ENCODE results near the gene ETV6.
A peak's percentile ranks its signal among the peaks of the same experiment; 100 is the strongest.

Gene ETV6

DNA sequence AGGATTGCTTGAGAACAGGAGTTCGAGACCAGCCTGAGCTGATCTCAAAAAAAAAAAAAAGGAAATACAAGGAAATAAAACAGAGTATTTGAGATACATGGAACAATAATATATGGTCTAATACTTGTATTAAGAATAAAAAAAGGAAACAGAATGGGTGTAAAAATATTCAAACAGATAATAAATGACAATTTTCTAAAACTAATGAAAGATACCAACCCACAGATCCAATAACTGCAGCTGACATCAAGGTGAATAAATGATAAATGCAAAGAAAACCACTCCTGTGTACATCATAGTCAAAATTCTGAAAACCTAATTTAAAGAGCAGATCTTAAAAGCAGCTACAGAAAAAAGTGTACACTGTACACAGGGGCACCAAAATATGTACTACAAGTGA is 4.1 kb upstream of the ETV6 start:
- DNase-seq (ENCODE audit: low spot score) = no peak

DNA sequence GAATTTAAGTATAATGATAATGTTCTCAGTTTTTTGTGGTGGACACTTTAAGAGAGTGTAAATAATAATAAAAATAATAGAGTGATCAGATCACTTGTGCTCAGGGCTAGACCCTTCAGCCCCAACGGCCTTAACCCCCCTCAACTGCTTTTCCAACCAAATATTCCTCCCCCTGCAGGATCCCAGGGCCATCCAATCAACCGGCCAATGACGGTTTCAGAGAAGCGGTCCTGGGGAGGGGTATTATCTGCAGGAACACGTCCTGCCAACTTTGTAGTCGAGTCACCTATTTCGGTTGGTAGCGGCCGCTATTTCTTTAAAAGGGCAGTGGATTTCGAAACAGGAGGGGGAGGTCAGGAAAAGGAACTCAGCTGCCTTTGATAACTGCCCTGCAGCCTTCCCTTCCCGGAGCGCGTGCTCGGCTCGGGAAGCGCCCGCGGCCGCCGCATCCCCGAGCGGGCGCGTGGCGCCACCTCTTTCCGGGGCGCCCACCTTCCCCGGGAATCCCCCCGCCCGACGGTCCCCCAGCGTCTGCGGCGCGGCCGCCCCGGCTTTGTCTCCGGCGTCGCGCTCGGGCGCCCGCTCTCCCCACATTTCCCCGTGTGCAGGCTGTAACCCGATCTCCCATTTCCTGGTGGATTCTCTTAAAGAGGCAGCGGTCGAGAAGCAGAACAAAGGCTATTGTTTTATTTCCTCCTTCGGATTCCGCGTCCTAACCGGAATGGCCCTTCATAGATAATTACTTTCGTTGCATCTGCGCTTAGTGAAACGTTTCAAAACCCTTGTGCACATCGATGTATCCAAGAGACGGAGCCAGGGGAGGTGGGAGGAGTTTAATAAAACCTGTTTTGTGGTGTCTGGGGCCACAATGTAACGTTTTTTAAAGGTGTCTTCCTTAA is 711 bp upstream of the ETV6 start:
- peak; percentile 88 for DNase-seq (ENCODE audit: low spot score)

DNA sequence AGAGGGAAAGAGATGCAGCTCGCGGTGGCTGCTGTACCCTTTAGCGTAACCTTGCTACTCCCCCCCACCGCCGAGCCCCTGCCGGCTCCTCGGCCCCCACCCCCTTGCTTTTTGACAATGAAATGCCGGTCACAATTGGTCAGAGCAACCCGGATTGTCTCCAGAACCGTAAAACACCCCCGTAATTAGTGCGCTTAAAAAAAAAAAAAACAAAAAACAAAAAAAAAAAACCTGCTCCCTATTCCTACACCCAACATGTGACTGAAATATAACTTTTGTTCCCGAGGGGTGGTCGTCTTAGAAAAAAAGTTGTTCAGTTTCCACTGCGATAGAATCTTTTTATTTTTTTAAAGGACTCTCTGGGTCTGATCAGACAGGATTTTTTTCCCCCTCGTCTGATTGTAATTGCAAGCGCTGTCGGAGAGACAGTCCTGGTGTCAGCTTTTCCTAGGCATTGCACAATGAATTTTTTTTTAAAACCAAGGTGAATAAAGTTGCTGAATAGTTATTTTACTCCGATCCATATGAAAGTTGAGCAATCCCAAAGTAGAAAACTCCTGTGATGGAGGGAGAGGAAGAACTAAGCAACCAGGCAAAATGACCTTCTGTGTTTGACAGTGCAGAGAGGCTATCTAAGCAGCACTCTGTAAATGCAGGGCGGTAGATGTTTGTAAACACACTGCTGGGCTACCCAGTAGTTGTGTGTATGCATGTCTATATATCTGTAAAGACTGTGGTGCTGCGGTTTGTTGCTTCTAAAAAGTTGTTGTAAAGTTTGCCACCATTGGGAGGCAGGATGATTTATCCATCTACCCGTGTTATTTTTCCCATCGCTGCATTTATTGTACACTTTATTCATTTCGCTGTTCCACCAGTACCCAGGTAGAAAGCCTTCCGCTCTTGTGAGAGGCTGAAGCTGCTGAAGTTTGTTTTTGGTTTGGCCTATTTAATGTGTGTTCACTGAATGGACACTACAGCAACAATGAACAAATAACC is 1.1 kb downstream of the ETV6 start:
- DNase-seq (ENCODE audit: low spot score) = no peak

DNA sequence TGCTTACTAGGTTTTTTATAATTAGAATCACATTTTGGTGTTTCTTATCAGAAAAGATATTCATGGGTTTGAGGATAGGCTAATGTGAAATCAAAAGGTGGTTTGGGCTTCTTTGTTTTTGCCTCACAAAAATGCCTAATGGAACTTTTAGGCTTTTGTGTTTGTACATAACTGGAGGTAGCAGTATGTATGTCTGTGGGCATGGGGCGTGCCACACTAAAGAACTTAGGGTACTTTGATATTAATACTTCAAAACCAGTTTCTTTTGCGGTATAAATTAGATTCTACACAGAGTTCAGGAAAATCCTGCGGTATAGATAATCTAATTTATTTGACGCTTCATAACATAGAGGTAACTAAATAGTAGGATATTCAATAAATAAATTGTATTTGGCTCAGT is 1.9 kb downstream of the ETV6 start:
- DNase-seq (ENCODE audit: low spot score) = no peak

DNA sequence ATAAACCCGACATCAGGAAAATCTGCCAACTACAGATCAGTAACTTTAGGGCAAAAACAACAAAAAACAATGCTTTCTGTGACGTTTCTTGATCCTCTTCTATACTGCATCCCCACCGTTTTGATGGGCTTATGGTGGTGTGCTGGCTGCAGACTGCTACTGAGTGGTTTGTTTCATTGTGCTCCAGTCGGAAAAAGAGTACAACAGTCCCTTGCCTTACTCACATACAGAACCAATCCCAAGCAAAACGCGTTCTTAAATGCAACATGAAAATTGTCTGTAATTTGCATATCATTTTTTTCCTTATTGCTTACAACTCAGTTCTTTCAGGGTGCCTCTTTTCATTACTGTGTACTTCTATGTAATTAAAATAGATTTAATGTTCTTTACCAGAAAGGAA is 2.3 kb downstream of the ETV6 start:
- no peak for DNase-seq (ENCODE audit: low spot score)

DNA sequence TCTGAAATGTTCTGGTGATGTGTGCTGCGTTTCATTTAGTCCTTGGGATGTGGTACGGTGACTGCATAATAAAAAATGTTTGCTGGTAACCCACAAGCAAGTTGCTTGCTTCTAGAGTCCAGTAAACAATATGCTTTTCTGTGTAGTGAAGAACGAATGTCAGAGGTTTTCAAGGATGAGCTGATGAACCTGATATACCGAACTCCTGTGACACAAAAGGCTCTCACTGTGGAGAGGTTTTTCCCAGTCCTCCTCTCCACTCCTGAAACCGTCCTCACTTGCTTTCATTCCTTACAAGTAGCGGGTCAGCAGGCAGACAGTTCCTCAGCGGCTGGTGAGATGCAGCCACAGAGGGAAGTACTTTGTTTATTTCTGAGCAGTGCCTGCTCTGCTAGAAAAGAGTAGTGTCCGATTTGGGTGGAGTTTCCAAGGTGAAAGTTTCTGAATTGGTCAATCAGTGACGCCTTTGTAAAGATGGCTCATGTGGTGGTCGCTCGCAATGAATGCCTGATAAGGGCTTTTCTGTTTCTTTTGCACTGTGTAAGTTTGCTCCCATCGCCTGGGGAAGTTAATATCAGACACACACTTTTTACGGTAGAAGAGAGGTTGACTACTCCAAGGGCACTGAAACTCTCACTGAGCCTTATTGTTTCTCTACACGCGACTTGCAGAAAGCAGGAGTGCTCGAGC is 3.0 kb downstream of the ETV6 start:
- no peak for DNase-seq (ENCODE audit: low spot score)

DNA sequence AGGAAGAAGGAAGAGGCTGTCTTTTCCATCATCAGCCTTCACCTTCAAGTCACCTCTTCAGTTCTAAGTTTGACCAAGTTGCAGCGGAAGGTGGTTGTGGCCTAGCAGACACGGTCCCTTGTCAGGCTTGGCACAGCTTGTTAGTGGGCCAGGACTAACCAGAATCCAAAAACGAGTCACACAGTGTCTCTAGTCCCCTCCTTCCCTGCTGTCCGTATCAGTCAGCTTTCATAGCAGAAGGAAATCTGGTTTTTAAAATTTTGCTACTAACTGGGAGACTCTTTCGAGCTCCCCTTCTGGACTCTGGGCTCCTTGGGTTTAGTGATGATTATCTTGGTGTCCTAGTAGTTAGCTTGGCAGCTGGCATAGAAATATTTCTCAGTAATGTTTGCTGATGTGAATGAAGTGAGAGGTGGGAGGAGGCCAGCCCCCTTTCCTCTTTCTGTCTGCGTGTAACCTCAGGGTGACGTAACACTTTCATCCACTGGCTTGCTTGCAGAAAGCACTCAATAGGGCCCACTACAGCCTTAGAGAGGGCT is 3.8 kb downstream of the ETV6 start:
- no peak for DNase-seq (ENCODE audit: low spot score)

DNA sequence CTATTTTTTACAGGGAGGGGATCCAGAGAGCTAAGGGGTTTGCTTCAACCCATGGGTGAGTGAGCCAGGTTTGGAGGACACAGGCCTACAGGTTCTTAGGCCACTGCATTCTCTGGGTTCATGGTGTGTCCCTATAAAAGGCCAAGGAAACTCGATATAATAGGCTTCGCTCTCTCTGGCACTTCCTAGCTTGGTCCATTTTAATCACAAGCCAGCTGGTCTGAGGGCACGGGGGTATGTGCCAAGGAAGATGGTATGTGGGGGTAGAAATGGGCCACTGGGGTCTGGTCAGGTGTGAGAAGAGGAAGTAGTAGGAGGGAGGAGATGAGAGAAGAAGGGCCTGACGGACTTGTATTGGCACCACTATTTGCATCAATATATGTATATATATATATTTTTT is 4.9 kb downstream of the ETV6 start:
- no peak for DNase-seq (ENCODE audit: low spot score)

DNA sequence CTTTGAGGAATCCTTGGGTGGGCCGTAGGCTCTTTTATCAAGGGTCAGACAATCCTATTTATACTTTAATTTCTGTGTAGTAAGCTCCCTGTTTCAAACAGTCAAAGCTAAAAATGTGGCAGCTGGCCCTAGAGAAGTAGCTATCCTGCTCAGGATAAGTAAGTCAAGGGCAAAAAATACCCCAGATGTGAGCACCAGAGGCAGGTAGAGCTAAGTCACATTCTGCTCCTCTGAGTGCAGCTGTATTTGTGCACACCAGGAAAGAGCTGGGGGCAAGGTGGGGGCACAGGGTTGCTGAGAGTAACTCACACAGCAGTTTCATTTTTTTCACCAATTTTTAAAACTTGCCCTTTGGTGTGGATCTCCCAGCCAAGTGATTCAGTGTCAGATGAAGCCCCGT is 5.3 kb downstream of the ETV6 start:
- DNase-seq (ENCODE audit: low spot score) = no peak

DNA sequence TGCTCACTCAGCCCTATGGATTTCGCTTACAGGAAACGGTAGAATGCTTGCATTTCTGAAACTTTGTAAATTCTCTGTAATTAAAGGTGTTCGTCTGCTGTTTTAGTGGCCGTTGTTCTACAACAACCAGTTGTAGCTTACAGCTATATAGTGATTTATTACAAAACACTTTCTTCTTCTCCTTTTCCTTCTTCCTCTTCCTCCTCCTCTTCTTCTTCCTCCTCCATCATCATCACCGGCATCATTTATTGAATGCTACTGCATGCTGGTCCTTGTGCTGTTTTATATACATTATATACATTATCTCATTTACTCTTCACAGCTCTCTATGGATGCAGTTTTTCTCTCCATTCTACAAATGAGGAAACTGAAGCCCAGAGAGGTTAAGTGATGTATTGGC is 6.4 kb downstream of the ETV6 start:
- no peak for DNase-seq (ENCODE audit: low spot score)

DNA sequence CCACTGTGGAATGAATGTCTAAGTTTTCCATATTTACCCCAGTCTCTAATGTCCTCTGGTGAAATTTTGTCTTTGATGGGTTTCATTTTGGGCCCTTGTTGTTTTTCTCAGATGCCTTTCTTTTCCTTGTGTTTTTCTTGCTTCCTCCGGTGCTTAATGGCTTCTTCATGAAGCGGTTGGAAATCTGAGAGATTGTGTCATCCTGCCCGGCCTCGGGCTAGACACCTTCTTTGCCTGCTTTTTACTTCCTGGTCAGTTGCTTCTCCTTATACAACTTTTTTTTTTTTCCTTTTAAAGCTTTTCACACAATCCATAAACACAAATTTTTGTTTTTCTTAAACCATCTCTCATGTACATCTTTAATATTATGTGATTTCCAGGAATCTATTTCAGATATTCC is 7.1 kb downstream of the ETV6 start:
- no peak for DNase-seq (ENCODE audit: low spot score)

DNA sequence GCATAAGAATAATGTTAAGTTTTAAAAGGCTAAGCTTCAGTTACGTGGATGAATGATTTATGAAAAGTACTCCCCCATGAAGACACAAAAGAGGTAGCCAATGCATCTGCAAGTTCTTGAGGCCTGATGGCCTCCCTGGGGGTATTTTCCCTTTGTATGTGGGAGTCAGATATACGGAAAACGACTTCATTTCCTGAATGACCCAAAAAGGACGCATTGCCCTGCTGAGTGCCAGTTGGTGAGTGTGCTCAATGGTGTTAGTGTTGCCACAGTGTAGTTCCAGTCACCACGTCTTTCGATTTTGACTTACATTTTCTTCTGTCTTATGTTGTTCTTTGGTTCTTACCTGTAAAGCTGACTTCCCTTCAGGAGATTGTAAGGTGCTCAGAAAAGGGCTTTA is 8.0 kb downstream of the ETV6 start:
- DNase-seq (ENCODE audit: low spot score) = no peak

DNA sequence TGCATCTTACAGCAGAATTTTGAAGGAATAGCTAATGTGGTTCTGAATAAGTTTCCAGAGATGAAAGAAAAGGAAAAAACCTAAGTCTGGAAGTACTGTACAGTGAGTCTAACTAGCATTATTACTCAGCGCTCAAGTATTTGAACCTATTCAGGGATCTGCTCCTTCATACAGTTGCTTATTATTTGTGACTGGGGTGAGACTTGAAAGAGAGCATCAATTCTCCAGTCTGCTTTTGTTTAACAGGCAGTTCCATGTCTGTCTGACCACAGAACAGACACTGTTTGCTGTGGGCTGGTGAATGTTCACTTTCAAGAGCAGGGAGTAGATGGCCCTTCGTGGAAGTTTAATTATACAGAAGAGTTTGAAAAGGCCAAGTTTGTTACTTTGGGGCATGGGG is 9.3 kb downstream of the ETV6 start:
- DNase-seq (ENCODE audit: low spot score) = no peak

DNA sequence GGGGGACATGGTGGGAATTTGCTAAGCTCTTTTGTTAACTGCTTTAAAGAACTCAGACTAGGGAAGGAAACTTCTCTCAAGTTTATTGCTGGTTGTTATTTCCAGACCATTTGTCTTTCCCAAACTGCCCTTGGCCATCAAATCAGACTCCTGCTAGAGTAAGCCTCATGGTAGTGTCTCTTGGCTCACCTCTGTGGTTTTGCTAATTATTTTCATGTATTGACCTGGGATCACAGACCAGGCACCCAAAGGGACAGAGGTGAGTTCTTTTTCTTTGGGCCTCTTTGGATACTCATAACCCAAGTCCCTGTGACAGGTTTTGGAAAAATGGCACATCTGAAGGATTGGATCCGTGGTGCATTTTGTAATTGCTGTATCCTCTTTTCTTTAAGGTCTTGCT is 11.2 kb downstream of the ETV6 start:
- DNase-seq (ENCODE audit: low spot score) = no peak

DNA sequence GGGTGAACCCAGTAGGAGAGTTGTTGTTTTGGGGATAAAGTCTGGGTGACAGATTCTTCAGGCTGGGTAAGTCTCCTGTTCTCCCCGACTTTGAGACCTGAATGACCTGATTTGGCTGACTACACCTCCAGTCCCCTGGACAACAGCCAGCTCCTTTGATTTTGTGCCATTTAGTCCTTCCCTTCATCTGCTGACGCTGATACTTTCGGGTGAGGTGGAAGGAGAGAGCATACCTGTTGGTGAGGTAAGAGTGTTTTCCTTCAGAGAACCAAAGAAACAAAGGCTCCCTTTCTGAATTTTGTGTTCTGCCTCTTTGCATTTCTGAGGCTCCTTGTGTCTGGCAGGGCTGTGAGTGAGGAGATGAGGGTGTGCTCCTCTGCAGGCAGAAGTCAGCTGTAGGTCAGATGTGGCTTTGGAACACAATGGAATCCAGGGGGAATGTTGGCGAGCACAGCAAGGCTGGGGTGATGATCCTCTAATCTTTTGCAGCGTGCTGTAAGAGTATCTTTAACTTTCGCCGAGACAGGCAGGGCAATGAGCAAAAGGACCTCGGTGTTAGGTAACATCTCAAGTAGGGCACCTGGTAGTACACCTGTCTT is 12.1 kb downstream of the ETV6 start:
- no peak for DNase-seq (ENCODE audit: low spot score)

DNA sequence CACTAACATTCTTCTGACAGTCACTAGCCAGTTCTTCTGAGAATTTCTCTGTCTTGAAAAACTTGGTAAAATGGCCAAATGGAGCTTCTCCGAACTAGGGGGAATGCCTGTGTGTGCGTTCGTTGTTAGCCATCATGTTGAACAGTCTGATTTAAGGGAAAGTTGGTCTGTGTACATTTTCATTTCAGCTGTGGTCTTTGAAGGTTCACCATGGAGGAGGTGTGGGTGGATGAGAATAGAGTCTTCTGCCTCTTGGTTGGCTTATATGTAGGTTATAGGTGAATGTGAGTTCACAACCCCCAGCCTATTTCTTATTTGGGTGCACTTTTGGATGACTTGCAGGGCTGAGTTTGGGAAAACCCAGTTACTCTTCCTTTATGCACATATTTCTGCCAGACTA is 12.9 kb downstream of the ETV6 start:
- DNase-seq (ENCODE audit: low spot score) = no peak

DNA sequence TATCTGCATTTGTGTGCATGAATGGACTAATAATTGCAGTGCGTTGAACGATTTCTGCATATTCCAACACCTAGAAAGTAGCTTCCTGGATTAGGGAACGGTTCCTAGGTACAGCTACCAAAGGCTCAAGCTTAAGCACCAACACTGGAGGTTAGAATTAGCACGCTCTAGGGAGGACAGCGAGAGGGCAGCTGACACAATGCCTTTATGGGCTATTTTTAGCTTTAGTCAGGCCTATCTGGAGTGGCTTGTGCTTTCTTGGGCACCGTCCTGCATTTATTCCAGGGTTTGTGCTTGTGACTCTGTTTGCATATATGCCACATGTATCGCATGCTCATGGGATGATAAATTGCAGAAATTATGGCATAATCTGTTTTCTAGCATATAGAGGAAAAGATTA is 13.7 kb downstream of the ETV6 start:
- DNase-seq (ENCODE audit: low spot score) = no peak

DNA sequence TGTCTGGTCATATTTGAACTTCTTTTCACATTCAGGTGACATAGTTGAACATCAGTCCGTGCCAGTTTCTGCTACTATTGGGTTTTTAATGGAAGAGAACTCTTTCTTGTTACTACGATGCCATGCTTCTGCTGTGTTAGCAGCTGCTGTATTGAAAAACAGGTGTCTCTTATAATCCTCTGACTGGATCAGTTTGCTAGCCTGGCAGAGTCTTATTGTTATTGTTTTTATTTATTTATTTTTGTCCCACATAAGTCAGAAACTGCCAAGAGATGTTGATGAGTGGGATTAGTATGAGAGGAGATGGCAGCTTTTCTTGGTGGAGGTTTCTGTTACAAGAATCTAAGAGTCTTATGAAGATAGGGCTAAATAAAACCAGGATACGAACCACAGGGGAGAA is 14.6 kb downstream of the ETV6 start:
- DNase-seq (ENCODE audit: low spot score) = no peak

DNA sequence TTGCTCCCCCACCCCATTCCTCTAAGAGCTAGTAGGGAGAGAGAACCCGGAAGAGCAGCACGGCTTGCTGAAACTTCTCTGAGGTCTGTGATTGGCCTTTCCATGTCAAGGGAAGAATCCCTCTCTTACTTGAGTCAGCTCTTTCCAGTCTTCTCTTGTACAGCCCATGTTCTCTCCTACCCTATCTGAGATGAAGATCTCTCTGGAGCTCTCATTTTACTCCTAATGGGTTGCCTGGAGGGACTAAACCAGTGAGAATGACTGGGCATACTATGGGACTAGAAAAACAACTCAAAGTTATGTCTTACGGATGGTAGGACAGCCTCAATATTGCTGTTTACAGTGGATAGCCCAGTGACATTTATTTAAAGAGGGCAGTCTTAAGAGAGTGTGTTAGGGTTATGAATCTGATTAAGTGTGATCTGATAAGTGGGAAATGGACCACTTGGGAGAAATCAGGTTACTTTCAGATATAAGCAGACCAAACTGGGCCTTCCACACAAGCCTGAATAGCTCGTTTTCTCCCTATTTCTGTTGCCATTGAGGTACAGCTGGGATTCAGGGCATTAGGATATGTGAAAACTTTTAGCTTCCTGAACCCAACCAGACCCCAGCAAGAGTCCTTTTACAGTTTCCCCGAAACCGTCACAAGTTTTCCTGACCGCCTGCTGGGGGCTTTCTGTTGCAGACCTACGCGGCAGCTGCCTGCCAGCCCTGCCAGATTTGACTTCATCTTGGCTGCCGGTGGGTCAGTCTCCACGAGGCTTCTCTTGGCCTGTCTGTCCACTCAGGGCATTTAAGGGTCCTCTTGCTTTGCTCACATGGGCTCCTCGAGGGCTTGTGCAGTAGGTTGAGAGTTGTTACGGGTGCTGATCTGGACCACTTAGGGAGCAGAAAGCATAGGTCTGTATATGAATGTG is 16.9 kb downstream of the ETV6 start:
- DNase-seq (ENCODE audit: low spot score) = peak; percentile 28

DNA sequence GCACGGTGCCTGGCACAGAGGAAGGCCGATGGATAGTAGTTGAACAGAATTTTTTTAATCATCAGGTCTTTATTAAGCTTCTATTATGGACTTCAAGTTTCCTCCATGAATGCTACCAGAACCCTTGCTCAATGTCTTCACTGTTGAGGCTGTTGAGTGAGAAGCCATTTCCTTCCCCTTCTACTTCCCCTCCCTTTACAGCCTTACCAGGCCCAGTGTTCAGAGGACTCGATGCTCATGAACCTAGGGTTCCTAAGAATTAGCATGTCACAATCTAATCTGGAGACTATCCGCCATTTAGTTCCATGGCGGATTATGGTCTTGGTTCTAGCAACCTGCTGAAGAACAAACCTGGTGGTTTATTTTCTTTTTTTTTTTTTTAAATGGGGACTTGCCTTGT is 17.7 kb downstream of the ETV6 start:
- no peak for DNase-seq (ENCODE audit: low spot score)

DNA sequence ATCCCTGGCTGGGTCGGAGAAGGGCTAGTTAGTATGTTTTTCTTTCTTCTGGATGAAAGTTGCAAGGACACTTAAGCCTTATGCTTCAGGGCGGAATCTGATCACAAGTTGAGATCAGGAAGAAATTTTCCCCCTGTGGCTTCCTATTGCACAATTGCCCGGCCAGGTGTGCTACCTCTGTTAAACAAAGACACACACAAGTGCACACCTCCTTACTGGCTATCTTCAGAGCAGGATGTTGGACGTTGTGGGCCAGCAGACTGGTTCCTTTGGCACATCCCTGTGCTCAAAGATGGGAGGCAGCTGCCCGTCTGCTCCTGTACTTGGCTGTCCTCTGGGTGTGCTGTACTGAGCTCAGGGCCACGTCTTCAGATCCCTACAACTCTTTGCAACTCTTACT is 19.1 kb downstream of the ETV6 start:
- DNase-seq (ENCODE audit: low spot score) = no peak
